Hematopoietic multipotent progenitor cell treated with erythropoietin and hydrocortisone succinate and interleukin-3 and kit ligand, for 6 days (in vitro differentiated cells): ENCODE results near the gene ZNF562.
"Not testable (repeated sequence)": the region's sequence is repeated elsewhere in the genome, so short reads cannot be mapped to it uniquely, and the experiment has no call there.

Experiments used
- DNase-seq: peaks from one replicate; pipeline ENCODE4 v3.0.0-alpha.2; 2015

Gene ZNF562

DNA sequence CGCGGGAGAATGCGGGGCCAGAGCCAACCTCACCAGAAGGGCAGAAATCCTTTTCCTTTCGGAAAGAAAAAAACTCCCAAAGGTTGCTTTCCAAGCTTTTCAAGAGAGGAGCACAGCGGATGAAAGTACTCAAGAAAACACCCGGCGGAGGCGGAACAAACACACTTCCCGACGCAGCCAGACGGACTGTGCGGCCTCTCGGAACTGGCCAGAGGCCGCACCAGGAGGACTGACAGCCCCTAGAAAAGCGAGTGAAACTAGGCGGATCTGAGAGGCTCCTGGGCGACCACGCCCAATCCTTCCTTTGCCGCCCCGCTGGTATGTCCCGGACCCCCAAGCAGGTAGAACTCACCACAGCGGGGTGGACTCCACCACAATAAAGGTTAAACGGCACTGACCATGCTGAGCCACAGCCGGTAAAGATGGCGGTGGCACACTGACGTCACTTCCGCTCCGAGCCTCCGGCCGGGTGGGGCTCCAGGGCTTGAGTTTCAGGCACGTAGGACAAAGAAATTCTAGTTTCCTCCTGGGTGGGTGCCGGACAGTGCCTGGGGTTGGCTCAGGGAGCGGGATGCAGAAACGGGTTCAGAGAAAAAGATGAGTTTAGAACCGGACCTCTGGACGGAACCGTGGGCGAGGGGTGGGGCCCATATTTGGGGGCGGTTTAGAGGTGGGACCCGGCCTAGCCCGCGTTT is at the start of gene ZNF562:
Gene ZNF562 (minus strand): TSS at position 438 of the 695 bp plus-strand sequence. CDS start 14,356 bp downstream, outside the sequence.
- DNase-seq = peak; percentile 93

DNA sequence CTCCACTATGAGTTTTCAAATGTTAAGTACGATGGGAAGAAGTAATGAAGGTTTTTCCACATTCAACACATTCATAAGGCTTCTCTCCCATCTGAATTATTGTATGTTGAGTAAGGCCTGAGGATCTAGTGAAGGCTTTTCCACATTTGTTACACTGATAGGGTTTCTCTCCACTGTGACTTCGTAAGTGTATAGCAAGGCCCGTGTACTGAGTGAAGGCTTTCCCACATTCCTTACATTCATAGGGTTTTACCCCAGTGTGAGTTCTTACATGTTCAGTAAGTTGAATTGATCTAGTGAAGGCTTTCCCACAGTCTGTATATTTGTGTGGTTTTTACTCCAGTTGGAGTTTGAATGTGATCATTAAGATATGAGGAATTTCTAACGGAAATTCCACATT is 49.3 kb upstream of the ZNF562 start:
- no peak for DNase-seq

DNA sequence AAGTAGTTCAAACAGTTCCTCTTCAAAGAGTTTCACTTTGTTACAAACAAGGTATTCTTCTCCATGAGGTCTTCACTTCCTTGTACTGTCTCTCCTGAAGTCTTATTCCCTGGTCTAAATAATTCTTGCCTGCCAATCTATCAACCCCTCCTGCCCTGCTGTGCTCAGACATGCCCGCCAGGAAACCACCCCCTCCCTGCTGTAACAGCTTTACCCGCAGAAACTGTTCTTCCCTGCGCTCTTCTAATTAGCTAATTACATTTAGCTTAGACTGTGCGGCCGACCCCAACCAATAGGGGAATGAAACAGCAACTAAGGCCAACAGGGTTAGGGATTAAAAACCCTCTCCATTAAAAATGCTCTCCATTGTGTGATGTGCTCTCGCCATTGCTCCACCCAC is 47.0 kb upstream of the ZNF562 start:
- peak; percentile 34 for DNase-seq

DNA sequence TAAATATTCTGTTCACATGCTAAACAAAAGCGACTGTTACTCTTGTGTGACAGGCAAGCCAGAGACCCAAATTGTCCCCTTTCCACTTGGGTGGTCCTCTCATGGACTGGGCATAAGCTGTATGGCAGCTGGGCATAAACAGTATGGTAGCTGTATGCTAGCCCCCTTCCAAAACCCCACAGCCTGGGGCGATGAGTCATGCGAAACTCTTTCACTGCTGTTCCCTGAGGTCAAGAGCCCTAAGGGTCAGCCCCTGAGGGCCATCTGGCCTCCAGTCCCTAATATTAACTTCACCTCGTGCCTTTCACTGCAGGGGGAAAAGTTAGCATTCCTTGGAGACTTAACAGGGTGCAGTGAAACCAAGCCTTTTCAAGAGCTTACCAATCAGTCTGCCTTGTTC is 45.6 kb upstream of the ZNF562 start:
- DNase-seq = no peak

DNA sequence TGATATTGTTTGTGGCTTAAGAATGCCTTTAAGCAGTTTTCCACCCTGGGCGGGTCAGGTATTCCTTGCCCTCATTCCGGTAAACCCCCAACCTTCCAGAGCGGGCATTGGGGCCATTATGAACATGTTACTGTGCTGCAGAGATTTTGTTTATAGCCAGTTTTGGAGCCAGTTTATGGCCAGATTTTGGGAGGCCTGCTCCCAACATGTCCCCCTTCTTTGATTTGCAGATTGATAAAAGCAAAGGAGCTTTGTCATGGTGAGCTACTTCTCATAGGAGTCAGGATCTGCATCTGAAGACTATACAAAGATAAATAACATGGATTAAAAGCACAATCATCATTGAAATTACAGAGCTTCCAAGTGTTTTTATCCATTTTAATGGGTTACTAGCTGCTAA is 36.9 kb upstream of the ZNF562 start:
- no peak for DNase-seq

DNA sequence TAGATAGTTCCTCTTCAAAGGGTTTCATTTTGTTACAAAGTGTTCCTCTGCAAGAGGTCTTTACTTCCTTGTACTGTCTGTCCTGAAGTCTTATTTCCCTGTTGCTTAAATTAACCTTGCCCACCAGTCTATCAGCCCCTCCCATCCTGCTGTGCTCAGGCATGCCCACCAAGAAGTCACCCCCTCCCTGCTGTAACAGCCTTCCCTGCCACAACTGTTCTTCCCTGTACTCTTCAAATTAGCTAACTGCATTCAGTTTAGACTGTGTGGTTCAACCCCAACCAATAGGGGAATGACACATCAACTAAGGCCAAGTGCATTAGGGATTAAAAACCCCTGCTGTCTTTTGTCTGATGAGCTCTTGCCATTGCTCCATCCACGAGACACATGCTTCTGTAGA is 34.4 kb upstream of the ZNF562 start:
- peak; percentile 2 for DNase-seq

DNA sequence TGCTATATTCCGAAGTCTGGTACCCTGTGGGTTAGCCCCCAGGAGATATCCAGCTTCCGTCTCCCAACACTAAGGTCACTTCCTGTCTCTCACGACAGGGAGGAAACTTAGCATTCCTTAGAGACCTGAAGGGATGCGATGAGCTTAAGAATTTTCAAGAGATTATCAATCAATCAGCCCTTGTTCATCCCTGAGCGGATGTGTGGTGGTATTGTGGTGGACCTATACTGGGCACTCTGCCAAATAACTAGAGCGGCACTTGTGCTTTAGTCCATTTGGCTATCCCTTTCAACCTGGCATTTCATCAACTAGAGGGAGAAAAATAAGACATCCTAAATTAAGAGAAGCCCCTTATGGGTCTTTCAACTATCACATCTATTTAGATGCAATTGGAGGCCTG is 30.9 kb upstream of the ZNF562 start:
- no peak for DNase-seq

DNA sequence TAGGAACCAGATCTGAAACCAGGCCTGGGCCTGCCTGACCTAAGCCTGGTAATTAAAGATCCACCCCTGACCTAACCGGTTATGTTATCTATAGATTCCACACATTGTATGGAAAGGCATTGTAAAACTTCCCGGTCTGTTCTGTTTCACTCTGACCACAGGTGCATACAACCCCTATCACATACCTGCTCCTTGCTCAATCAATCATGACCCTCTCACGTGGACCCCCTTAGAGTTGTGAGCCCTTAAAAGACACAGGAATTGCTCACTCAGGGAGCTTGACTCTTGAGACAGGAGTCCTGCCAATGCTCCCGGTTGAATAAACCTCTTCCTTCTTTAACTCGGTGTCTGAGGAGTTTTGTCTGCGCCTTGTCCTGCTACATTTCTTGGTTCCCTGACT is 27.3 kb upstream of the ZNF562 start:
- no peak for DNase-seq

DNA sequence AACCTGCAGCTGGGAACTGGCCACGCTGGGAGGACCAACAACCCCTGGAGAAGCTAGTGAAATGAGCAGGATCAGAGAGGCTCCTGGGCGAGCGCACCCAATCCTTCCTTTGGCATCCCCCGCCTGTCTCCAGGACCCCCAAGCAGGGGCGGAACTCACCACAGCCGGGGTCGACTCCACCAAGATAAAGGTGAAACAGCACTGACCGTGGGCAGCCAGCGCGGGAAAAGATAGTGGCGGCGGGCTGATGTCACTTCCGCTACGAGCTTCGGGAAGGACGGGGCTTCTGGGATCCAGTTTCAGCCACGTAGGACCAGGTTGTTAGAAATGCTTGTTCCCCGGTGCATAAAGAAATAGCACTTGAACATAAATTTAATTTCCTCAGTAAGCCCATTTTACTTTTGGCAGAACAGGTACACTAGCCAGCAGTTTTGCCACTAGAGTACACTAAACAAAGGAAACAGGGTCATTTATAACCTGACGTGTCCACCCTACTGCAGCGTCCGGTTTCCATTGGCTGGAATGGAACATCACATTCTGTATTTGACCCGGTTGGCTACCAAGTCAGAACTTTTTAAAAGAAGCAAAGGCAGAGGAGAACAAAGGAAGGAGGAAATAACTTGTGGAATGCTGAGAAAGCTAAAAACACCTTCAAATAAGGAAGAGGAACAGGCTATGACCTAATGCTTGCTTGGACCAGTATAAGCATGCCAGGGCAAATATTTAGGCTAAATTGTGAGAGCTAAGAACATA is 25.5 kb upstream of the ZNF562 start:
- no peak for DNase-seq

DNA sequence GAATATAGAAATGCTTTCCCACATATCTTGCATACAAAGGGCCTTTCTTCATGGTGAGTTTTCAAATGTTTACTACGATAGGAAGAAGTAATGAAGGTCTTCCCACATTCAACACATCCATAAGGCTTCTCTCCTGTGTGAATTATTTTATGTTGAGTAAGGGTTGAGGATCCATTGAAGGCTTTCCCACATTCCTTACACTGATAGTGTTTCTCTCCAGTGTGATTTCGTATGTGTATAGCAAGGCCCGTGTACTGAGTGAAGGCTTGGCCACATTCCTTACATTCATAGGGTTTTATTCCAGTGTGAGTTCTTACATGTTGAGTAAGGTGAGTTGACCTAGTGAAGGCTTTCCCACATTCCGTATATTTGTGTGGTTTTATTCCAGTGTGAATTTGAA is 15.4 kb upstream of the ZNF562 start:
- not testable (repeated sequence) for DNase-seq

DNA sequence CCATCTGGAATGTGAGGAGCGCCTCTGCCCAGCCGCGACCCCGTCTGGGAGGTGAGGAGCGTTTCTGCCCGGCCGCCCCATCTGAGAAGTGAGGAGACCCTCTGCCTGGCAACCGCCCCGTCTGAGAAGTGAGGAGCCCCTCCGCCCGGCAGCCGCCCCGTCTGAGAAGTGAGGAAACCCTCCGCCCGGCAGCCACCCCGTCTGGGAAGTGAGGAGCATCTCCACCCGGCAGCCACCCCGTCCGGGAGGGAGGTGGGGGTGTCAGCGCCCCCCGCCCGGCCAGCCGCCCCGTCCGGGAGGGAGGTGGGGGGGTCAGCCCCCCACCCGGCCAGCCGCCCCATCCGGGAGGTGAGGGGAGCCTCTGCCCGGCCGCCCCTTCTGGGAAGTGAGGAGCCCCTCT is 5.1 kb upstream of the ZNF562 start:
- not testable (repeated sequence) for DNase-seq

DNA sequence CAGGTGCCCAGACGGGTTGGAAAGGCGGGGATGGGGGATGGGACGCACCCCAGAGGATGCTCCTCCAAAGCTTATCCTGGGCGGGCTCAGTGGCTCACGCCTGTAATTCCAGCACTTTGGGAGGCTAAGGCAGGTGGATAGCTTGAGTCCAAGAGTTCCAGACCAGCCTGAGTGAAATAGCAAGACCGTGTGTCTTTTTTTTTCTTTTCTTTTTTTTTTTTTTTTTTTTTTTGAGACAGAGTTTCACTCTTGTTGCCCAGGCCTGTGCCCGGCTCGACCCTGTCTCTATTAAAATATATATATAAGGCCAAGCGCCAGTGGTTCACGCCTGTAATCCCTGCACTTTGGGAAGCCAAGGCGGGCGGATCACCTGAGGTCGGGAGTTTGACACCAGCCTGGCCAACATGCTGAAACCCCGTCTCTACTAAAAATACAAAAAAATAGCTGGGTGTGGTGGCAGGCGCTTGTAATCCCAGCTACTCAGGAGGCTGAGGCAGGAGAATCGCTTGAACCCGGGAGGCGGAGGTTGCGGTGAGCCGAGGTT is 530 bp upstream of the ZNF562 start:
- DNase-seq = not testable (repeated sequence)

DNA sequence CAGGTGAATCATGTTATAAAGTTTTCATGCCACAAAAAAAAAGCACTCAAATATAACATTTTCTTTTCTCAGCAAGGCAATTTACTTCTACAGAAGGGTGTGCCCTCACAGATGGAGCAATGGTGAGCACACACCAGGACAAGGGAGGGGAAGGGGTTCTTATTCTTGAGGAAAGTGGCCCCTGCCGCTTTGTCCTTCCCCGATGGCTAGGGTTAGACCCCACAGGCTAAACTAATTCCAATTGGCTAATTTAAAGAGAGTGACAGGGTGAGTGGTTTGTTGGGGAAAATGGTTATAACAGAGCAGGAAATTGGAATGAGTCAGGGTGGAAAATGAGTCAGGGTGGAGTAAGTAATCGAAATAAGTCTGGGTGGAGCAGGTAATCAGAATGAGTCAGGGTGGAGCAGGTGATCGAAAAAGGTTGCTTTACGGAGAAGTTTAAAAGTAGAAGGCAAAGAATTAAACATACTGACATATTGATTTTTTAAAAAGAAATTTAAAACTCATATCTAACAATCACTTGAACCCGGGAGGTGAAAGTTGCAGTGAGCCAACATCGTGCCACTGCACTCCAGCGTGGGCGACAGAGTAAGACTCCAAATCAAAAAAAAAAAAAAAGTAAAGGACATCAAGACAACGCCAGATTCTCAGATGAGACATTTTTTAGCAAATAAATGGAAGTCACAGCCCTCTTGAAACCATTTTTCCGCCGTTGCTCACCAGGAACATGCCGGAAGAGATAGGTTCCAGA is 813 bp downstream of the ZNF562 start:
- peak; percentile 74 for DNase-seq

DNA sequence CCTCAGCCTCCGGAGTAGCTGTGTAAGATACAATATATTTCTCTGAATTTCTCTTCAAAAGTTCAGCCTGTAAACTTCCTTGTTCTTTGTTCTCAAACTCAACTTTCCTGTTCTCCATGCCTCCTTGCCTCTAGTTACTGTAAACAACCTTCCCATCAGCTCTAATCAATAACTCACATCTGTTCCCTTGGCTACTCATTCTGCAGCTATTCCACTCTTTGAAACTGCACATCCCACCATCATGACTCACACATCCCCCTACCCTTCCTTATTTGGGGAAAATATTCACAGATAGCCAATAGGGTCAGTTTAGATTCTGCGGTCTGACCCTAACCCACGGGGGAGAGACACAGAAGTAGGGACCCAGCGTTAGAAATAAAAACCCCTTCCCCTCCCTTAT is 2.0 kb downstream of the ZNF562 start:
- no peak for DNase-seq

DNA sequence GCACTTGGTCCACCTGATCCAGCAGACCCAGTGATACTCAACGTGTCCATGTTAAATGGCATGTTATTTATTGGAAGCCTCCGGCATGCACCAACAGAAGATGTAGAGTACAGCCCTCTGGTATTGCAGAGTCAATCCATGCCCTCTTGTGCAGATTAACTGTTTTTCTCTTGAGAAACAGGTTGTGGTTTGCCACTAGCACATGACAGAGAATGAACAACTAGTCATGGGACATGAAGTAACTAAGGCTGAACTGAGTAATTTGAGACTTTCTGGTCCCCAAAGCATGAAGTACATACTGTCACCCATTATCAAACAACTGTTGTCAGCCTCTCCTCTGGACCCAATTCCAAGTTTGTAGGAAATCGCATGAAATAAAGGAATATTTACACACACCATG is 3.2 kb downstream of the ZNF562 start:
- DNase-seq = peak; percentile 13

DNA sequence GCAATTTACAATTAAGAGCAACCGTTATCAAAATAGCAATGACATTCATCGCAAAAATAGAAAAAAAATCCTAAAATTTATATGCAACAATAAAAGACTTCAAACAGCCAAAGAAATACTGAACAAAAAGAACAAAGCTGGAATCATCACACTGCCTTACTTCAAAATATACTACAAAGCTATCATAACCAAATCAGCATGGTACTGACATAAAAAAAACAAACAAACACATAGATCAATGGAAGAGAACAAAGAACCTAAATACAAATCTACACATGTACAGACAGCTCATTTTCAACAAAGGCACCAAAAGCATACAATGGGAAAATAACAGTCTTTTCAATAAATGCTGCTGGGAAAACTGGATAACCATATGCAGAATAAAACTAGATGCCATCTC is 6.4 kb downstream of the ZNF562 start:
- no peak for DNase-seq

DNA sequence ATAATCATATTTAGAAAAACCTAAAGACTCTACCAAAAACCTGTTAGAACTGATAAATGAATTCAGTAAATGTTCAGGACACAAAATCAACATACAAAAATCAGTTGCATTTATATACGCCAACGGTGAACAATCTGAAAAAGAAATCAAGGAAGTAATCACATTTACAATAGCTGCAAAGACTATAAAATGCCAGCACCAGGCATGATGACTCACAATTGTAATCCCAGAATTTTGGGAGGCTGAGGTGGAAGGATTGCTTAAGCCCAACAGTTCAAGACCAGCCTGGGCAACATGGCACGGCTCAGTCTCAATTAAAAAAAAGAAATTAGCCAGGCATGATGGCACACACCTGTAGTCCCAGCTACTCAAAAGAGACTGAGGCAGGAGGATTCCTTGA is 7.0 kb downstream of the ZNF562 start:
- no peak for DNase-seq

DNA sequence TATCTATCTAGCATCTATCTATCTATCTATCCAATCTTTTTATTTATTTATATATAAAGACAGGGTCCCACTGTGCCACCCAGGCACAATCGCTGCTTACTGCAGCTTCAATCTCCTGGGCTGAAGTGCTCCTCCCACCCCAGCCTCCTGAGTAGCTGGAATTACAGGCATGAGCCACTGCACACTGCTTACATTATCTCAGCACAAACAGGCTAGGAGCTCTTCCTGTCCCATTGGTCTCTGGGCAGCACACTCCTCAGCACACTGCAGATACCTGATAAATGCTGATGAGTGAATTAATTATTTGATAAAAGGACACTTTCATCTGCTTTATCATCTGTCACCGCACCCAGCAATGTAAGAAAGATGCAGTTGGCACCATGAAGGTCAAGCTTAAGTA is 16.1 kb downstream of the ZNF562 start:
- DNase-seq = peak; percentile 68

DNA sequence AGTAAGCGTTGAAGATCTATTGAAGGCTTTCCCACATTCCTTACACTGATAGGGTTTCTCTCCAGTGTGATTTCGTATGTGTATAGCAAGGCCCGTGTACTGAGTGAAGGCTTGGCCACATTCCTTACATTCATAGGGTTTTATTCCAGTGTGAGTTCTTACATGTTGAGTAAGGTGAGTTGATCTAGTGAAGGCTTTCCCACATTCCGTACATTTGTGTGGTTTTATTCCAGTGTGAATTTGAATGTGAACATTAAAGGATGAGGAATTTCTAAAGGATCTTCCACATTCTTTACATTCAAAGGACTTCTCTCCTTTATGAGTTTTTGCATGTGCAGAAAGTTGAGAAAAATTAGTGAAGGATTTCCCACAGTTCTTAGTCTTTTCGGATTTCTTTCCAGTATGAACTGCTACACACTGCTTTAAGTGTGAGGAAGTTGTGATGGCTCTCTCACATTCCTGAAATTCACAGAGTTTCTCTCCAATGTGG is 21.8 kb downstream of the ZNF562 start:
- not testable (repeated sequence) for DNase-seq

DNA sequence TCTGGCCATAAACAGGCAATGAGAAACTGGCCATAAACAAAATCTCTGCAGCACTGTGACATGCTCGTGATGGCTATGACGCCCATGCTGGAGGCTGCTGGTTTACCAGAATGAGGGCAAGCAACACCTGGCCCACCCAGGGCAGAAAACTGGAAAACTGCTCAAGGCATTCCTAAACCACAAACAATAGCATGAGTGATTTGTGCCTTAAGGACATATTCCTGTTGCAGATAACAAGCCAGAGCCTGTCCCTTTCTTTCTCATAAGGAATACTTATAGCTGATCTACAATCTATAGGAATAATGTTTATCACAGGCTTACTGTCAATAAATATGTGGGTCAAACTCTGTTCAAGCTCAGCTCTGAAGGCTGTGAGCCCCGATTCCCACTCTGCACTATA is 23.4 kb downstream of the ZNF562 start:
- not testable (repeated sequence) for DNase-seq

DNA sequence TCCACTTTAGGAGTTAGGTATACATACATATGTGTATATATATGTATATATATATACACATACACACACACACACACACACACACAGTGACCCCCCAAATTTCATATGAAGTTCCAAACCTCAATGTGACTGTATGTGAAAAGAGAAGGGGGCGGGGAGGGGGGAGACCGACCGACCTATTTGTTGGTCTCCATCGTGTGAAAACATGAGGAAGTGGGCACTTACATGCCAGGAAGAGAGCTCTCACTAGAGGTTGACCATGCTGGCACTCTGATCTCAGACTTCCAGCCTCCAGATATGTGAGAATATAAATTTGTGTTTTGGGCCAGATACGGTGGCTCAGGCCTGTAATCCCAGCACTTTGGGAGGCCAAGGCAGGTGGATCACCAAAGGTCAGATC is 24.6 kb downstream of the ZNF562 start:
- no peak for DNase-seq

DNA sequence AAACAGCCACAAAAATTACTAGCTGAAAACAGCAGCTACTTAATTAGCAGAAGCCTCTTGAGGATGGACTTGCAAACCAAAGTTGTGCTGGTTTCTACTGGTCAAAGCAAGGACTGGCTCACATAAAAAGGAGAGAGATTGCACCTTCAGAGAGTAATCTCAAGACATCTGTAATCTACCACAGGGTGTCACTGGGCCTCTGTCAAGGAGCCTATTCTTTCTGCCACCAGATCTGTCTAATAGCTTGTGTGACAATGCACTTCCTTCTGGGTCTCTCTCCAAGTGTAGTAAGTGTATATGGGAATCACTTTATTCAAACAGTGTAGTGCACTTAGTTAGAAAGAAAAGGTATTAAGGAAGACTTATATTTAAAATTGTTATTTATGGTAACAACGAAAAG is 29.4 kb downstream of the ZNF562 start:
- peak; percentile 52 for DNase-seq

DNA sequence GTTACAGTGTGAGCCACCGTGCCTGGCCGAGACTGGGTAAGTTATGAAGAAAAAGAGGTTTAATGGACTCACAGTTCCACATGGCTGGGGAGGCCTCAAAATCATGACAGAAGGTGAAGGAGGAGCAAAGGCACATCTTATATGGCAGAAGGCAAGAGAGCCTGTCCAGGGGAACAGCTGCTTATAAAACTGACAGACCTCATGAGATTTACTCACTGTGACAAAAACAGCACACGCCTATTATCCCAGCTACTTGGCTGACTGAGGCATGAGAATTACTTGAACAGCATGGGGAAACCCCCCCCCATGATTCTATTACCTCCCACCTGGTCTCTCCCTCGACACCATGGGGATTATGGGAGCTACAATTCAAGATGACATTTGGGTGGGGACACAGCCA is 30.4 kb downstream of the ZNF562 start:
- DNase-seq = no peak
